SHP77 treated with DMSO at 0.1 percent for 48 hours (cell line): ENCODE measurements around the gene AKNA.

ENCODE experiments used
- DNase-seq: peaks from one replicate; lab custom pipeline; 2025; lab: John Stamatoyannopoulos, UW

The AKNA gene

DNA sequence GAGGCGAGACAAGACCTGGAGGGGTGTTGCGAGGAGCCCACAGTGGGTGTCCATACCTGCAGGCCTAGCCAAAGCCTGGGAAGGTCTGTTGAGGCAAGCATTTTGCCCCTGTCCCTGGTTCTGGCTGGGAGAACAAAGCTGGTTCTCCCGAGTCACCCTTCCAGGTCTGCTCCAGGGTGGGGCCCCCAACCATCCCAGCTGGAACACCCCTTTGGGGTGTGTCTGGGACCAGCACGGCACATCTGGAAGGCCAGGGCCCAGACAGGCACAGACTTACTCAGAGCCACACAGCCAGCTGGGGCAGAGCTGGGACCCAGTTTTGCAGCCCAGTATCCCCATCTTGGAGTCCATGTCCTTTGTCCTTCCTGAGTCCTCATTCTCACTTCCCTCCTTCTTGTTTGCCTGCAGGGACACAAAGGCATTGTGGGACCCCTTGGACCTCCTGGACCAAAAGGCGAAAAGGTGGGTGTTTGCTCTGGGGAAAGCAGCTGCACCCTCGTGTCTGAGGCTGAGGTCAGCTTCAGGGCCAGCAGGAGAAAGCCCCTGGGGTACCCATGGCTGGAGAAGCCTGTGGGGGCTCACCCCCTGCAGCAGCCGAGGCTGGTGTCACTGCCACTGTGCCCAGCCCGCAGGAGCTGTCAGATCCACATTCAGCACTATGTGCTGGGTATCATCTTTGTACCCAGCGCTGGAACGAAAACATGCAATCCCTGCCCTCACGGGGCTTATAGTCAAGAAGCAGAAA is 103.3 kb downstream of the AKNA start:
- DNase-seq, result no peak
